H1 (cell line): ENCODE data around the gene ELP6. TPM values are rescaled to one million over a fixed set of nuclear protein-coding genes. Genes with fewer than 3 reads are reported as not detected.

Source experiments
- ASH2L ChIP-seq: fragments of 200-600, 300-600 bp; sonication (generic); IDR thresholded peaks from one replicate; pipeline ENCODE4 v1.7.1; 2017; ENCODE audit warnings: low read length
- CBX8 ChIP-seq: fragments of 300-800, 300-1000 bp; sonication (generic); IDR thresholded peaks from 2 replicates; pipeline ENCODE4 v1.7.1; 2016; ENCODE audit warnings: low read depth, low read length, borderline replicate concordance
- CHD1 ChIP-seq: IDR thresholded peaks from 2 replicates; pipeline ENCODE4 v1.6.1; 2012; ENCODE audit warnings: low read depth, low read length, improper control_type of control experiment
- CTCF ChIP-seq, 3 experiments: IDR thresholded peaks; 1 replicate in 2 of 3; 2 replicates in 1 of 3; pipeline versions ENCODE4 v1.5.1 to v1.6.1; 2011; ENCODE audit warnings: low read length in 3 of 3, mild to moderate bottlenecking in 3 of 3, inconsistent platforms in 2 of 3, low read depth in 1 of 3, moderate library complexity in 1 of 3; ENCODE audit not compliant: insufficient read depth in 1 of 3; ENCODE audit errors: control extremely low read depth in 1 of 3
- EGR1 ChIP-seq: IDR thresholded peaks from 2 replicates; pipeline ENCODE4 v1.6.1; 2011; ENCODE audit warnings: low read depth, low read length, borderline replicate concordance
- EZH2 ChIP-seq: fragments of 200-600 bp; sonication (generic); IDR thresholded peaks from 2 replicates; pipeline ENCODE4 v1.7.1; 2012; ENCODE audit warnings: low read depth, mild to moderate bottlenecking, moderate library complexity, low read length, inconsistent platforms; ENCODE audit not compliant: severe bottlenecking
- FOSL1 ChIP-seq: IDR thresholded peaks from 2 replicates; pipeline ENCODE4 v1.6.1; 2011; ENCODE audit warnings: mild to moderate bottlenecking, low read depth, low read length, moderate library complexity; ENCODE audit not compliant: insufficient read depth
- GABPA ChIP-seq: IDR thresholded peaks from 2 replicates; pipeline ENCODE4 v1.6.1; 2011; ENCODE audit warnings: mild to moderate bottlenecking, low read length, moderate library complexity, borderline replicate concordance; ENCODE audit not compliant: insufficient read depth
- JUND ChIP-seq: IDR thresholded peaks from 2 replicates; pipeline ENCODE4 v1.6.1; 2011; ENCODE audit warnings: mild to moderate bottlenecking, improper control_type of control experiment, low read length
- KDM5A ChIP-seq: fragments of 200-600 bp; IDR thresholded peaks from 2 replicates; pipeline ENCODE4 v1.7.1; 2012; ENCODE audit warnings: mild to moderate bottlenecking, low read length, inconsistent platforms, mixed read lengths
- NANOG ChIP-seq: IDR thresholded peaks from 2 replicates; pipeline ENCODE4 v1.6.1; 2011; ENCODE audit warnings: low read length, low read depth, mild to moderate bottlenecking, inconsistent platforms; ENCODE audit not compliant: insufficient read depth, poor library complexity, severe bottlenecking
- PHF8 ChIP-seq: fragments of 200-600 bp; sonication (generic); conservative IDR thresholded peaks from 2 replicates; pipeline ENCODE4 v1.7.1; 2012; ENCODE audit warnings: low read depth, mild to moderate bottlenecking, inconsistent platforms, low read length, moderate library complexity
- POLR2AphosphoS5 ChIP-seq: IDR thresholded peaks from 2 replicates; pipeline ENCODE4 v1.6.1; 2011; ENCODE audit warnings: low read depth, low read length
- SRF ChIP-seq: IDR thresholded peaks from 2 replicates; pipeline ENCODE4 v1.6.1; 2011; ENCODE audit warnings: mild to moderate bottlenecking, low read depth, low read length, moderate library complexity
- TAF7 ChIP-seq: optimal IDR thresholded peaks from 2 replicates; pipeline ENCODE3; 2011; ENCODE audit warnings: low read depth, mild to moderate bottlenecking, inconsistent platforms, low read length, moderate library complexity, borderline replicate concordance
- TBP ChIP-seq: IDR thresholded peaks from 2 replicates; pipeline ENCODE4 v1.6.1; 2011; ENCODE audit warnings: low read depth, low read length, improper control_type of control experiment
- ZNF274 ChIP-seq: IDR thresholded peaks from 2 replicates; pipeline ENCODE4 v1.7.0; 2012; ENCODE audit warnings: low read length, borderline replicate concordance; ENCODE audit errors: extremely low read depth
- polyA plus RNA-seq, 7 experiments: library from polyadenylated mRNA; depleted of rRNA in 3 of 7; stranded (reverse) in 5 of 7; unstranded in 2 of 7; fragments of >200 nt in 5 of 7; fragments of 200-250 nt in 2 of 7; gene quantifications; 1 replicate in 5 of 7; 2 replicates in 1 of 7; 4 replicates in 1 of 7; pipeline versions ENCODE4 v1.2.1 to v1.2.3, GENCODE V29; 2011 to 2013; ENCODE audit warnings: missing spikeins in 2 of 7, mixed read lengths in 2 of 7
- total RNA-seq: library from RNA; stranded (reverse); fragmentation: NEBNext Ultra II Directional; extraction: Animal tissue kit (Norgen Biotek cat#: 25700); gene quantifications from 2 replicates; pipeline ENCODE4 v1.2.1, GENCODE V29; 2021
- TF ChIP-seq, protein P1 (sequence below): IDR thresholded peaks from 2 replicates; pipeline ENCODE4 v1.6.1; 2011; ENCODE audit warnings: low read length, improper control_type of control experiment
- TF ChIP-seq, protein P2 (sequence below): IDR thresholded peaks from 2 replicates; pipeline ENCODE4 v1.6.1; 2011; ENCODE audit warnings: low read depth, mild to moderate bottlenecking, low read length; ENCODE audit not compliant: insufficient read depth

ELP6 gene
- total and polyA plus RNA-seq, 2 of the 8 experiments (the other 6 are each of a cell fraction or from before 2014, with no cell fraction given), result 51.1 to 78.7 TPM

- TF ChIP-seq CHD1 (no peak), JUND (no peak), CBX8 (no peak), NANOG (no peak), TBP (no peak), EZH2 (no peak), EGR1 (peak; percentile 56; the same call in 1 of the 2 replicates), POLR2AphosphoS5 (no peak), CTCF (IDR thresholded peaks at IDR 0.05; ENCODE audit: control extremely low read depth in 1 of 3, insufficient read depth in 1 of 3, low read depth in 1 of 3, low read length in 3 of 3) (peak; percentile 82 to 89 (median 84)), PHF8 (peak; percentile 60), KDM5A (no peak), ASH2L (peak; percentile 71), SRF (0 out of 2 replicates have a peak, but pooled peaks have one; percentile 14), ZNF274 (no peak), GABPA (no peak), TAF7 (peak; percentile 49), FOSL1 (peak; percentile 16; the same call in 1 of the 2 replicates)
- TF ChIP-seq, protein P1, sequence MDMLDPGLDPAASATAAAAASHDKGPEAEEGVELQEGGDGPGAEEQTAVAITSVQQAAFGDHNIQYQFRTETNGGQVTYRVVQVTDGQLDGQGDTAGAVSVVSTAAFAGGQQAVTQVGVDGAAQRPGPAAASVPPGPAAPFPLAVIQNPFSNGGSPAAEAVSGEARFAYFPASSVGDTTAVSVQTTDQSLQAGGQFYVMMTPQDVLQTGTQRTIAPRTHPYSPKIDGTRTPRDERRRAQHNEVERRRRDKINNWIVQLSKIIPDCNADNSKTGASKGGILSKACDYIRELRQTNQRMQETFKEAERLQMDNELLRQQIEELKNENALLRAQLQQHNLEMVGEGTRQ, result peak; percentile 66
- TF ChIP-seq, protein P2, sequence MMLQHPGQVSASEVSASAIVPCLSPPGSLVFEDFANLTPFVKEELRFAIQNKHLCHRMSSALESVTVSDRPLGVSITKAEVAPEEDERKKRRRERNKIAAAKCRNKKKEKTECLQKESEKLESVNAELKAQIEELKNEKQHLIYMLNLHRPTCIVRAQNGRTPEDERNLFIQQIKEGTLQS, result peak; percentile 70; the same call in 1 of the 2 replicates
Measured at GRCh38 chr3:47475570-47476329, 37.8 kb downstream of the ELP6 start, which contains the start of gene SCAP (continued).
